Hepatocyte (in vitro differentiated cells): ENCODE results near the gene COL6A3. TPM values are rescaled to one million over a fixed set of nuclear protein-coding genes. Genes with fewer than 3 reads are reported as not detected.

ENCODE experiments used
- DNase-seq: peaks from one replicate; pipeline ENCODE4 v3.0.0-alpha.2; 2016; ENCODE audit warnings: low spot score
- H2AFZ ChIP-seq: fragments of 200-600 bp; sonication (generic); 2 replicates; pipeline ENCODE4 v1.6.0; 2016; ENCODE audit warnings: antibody characterized with exemption, mild to moderate bottlenecking
- H3K27ac ChIP-seq: fragments of 200-600 bp; sonication (generic); 2 replicates; pipeline ENCODE4 v1.5.1; 2016; ENCODE audit warnings: mild to moderate bottlenecking
- H3K27me3 ChIP-seq: fragments of 200-600 bp; sonication (generic); 2 replicates; pipeline ENCODE4 v1.6.1; 2016
- H3K36me3 ChIP-seq: fragments of 200-600 bp; sonication (generic); replicated peaks from 2 replicates; pipeline ENCODE4 v1.5.1; 2016; ENCODE audit warnings: low read depth; ENCODE audit not compliant: insufficient read depth
- H3K4me1 ChIP-seq: fragments of 200-600 bp; sonication (generic); 2 replicates; pipeline ENCODE4 v1.5.1; 2016; ENCODE audit warnings: mild to moderate bottlenecking, moderate library complexity; ENCODE audit not compliant: insufficient read depth
- H3K4me2 ChIP-seq: fragments of 200-600 bp; sonication (generic); 2 replicates; pipeline ENCODE4 v1.6.0; 2016
- H3K4me3 ChIP-seq: fragments of 200-600 bp; sonication (generic); 2 replicates; pipeline ENCODE4 v1.5.1; 2016; ENCODE audit warnings: mild to moderate bottlenecking
- H3K79me2 ChIP-seq: fragments of 200-600 bp; sonication (generic); 2 replicates; pipeline ENCODE4 v1.6.0; 2017; ENCODE audit warnings: mild to moderate bottlenecking
- H3K9me2 ChIP-seq: fragments of 200-600 bp; sonication (generic); replicated peaks from 2 replicates; pipeline ENCODE4 v1.6.0; 2017; ENCODE audit warnings: mild to moderate bottlenecking; ENCODE audit not compliant: insufficient read depth
- H3K9me3 ChIP-seq: fragments of 200-600 bp; sonication (generic); 2 replicates; pipeline ENCODE4 v1.5.1; 2016; ENCODE audit warnings: low read depth, mild to moderate bottlenecking
- H4K20me1 ChIP-seq: fragments of 200-600 bp; sonication (generic); 2 replicates; pipeline ENCODE4 v1.6.0; 2016; ENCODE audit warnings: mild to moderate bottlenecking; ENCODE audit not compliant: insufficient read depth, poor library complexity, severe bottlenecking
- EZH2 ChIP-seq: fragments of 200-600 bp; sonication (generic); IDR thresholded peaks from 2 replicates; pipeline ENCODE4 v1.6.1; 2016; ENCODE audit warnings: antibody characterized with exemption, mild to moderate bottlenecking, borderline replicate concordance
- EZH2phosphoT487 ChIP-seq: fragments of 200-600 bp; sonication (generic); IDR thresholded peaks from one replicate; pipeline ENCODE4 v1.6.1; 2018; ENCODE audit warnings: antibody characterized with exemption, mild to moderate bottlenecking, low read depth, moderate library complexity; ENCODE audit not compliant: unreplicated experiment, severe bottlenecking
- WGBS: methylation state at CpG from one replicate; pipeline ENCODE4 v1.1.6; 2016; ENCODE audit warnings: low lambda C conversion rate; ENCODE audit errors: missing lambda C conversion rate; 5-methylcytosine and 5-hydroxymethylcytosine counted together
- polyA plus RNA-seq: library from polyadenylated mRNA; unstranded; fragments of >200 nt; fragmentation: Nextera tagmentation; extraction: Ambion mirVana; gene quantifications from 2 replicates; pipeline ENCODE4 v1.2.1, GENCODE V29; 2016
- total RNA-seq: library from RNA; depleted of rRNA; stranded (reverse); fragments of >200 nt; gene quantifications from 2 replicates; pipeline ENCODE4 v1.2.3, GENCODE V29; 2014
- TF ChIP-seq, protein P1 (sequence below): fragments of 200-600 bp; sonication (generic); IDR thresholded peaks from 2 replicates; pipeline ENCODE4 v1.5.1; 2016; ENCODE audit warnings: antibody characterized with exemption, mild to moderate bottlenecking; ENCODE audit not compliant: poor library complexity

Gene COL6A3
- total and polyA plus RNA-seq, 2 experiments from 2014 or later = 80.7 to 250 TPM

- peak; percentile 46 for DNase-seq
- H3K27ac ChIP-seq = peak overlapping the region; percentile 83
Measured at GRCh38 chr2:237281836-237282306, 132.1 kb downstream of the COL6A3 start.

GRCh38 chr2:237280939-237281338, 133.0 kb downstream of the COL6A3 start:
- Histone ChIP-seq H3K27me3 (no peaks in the 10 kb centered on the region), H3K4me3 (no peak overlapping the region), H3K79me2 (no peaks in the 10 kb centered on the region), H3K27ac (peak overlapping the region; percentile 83), H3K4me1 (peaks cover 33% of the 10 kb centered on the region), H2AFZ (no peak overlapping the region), H3K36me3 (no peaks in the 10 kb centered on the region), H4K20me1 (no peaks in the 10 kb centered on the region), H3K9me3 (no peaks in the 10 kb centered on the region), H3K4me2 (no peak overlapping the region), H3K9me2 (no peaks in the 10 kb centered on the region)
- WGBS = 68% methylated on average over 8 of the region's 8 CpGs
- TF ChIP-seq EZH2phosphoT487 (no peak), EZH2 (no peak)
- TF ChIP-seq, protein P1, sequence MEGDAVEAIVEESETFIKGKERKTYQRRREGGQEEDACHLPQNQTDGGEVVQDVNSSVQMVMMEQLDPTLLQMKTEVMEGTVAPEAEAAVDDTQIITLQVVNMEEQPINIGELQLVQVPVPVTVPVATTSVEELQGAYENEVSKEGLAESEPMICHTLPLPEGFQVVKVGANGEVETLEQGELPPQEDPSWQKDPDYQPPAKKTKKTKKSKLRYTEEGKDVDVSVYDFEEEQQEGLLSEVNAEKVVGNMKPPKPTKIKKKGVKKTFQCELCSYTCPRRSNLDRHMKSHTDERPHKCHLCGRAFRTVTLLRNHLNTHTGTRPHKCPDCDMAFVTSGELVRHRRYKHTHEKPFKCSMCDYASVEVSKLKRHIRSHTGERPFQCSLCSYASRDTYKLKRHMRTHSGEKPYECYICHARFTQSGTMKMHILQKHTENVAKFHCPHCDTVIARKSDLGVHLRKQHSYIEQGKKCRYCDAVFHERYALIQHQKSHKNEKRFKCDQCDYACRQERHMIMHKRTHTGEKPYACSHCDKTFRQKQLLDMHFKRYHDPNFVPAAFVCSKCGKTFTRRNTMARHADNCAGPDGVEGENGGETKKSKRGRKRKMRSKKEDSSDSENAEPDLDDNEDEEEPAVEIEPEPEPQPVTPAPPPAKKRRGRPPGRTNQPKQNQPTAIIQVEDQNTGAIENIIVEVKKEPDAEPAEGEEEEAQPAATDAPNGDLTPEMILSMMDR = no peak
- DNase-seq = no peak

More at GRCh38 chr2:237281836-237282306, 132.1 kb downstream of the COL6A3 start:
- no peaks in the 10 kb centered on the region for H3K9me3 ChIP-seq
- H3K9me2 ChIP-seq = no peaks in the 10 kb centered on the region
- no peaks in the 10 kb centered on the region for H3K79me2 ChIP-seq
- H2AFZ ChIP-seq = no peak overlapping the region
- H3K4me2 ChIP-seq = no peak overlapping the region
- TF ChIP-seq EZH2 = no peak
- no peak for TF ChIP-seq EZH2phosphoT487
- TF ChIP-seq, protein P1 = no peak
- 42% methylated on average over 3 of the region's 3 CpGs for WGBS
- H3K4me3 ChIP-seq = no peak overlapping the region
- H4K20me1 ChIP-seq = no peaks in the 10 kb centered on the region
- no peaks in the 10 kb centered on the region for H3K36me3 ChIP-seq
- no peaks in the 10 kb centered on the region for H3K27me3 ChIP-seq
- peaks cover 33% of the 10 kb centered on the region for H3K4me1 ChIP-seq

GRCh38 chr2:237280229-237280628, 133.7 kb downstream of the COL6A3 start:
- WGBS = 58% methylated on average over 11 of the region's 11 CpGs
- DNase-seq = peak; percentile 32

More at GRCh38 chr2:237280229-237280628, 133.7 kb downstream of the COL6A3 start:
- no peak overlapping the region for H3K4me2 ChIP-seq
- H3K9me3 ChIP-seq = no peaks in the 10 kb centered on the region
- H3K4me3 ChIP-seq = no peak overlapping the region
- peak overlapping the region; percentile 83 for H3K27ac ChIP-seq
- H3K9me2 ChIP-seq = no peaks in the 10 kb centered on the region
- no peaks in the 10 kb centered on the region for H3K36me3 ChIP-seq
- H4K20me1 ChIP-seq = no peaks in the 10 kb centered on the region
- no peaks in the 10 kb centered on the region for H3K79me2 ChIP-seq
- TF ChIP-seq EZH2phosphoT487 = no peak
- TF ChIP-seq EZH2 = no peak
- TF ChIP-seq, protein P1 = no peak
- no peaks in the 10 kb centered on the region for H3K27me3 ChIP-seq
- no peak overlapping the region for H2AFZ ChIP-seq
- peaks cover 33% of the 10 kb centered on the region for H3K4me1 ChIP-seq
